Activated CD4-positive, alpha-beta T cell treated with anti-CD3 and anti-CD28 coated beads for 36 hours (primary cell): ENCODE measurements around the gene GTSF1L. TPM values are rescaled to one million over a fixed set of nuclear protein-coding genes. Genes with fewer than 3 reads are reported as not detected.

Experiments
- ATAC-seq: fragments of 200-7000 bp; cut with Tn5 transposase; one replicate; pipeline ENCODE4 v1.10.0; 2021; ENCODE audit warnings: mild to moderate bottlenecking, moderate library complexity
- CTCF ChIA-PET: fragments of 350-600 bp; sonication (Branson Sonifier 250); formaldehyde crosslinking; loops from one replicate; lab custom pipeline; 2021; ENCODE audit warnings: antibody characterized with exemption; lab: Charles Lee
- POLR2A ChIA-PET: fragments of 350-600 bp; sonication (Branson Sonifier 250); formaldehyde crosslinking; loops from one replicate; lab custom pipeline; 2021; ENCODE audit warnings: antibody characterized with exemption, inconsistent platforms; lab: Charles Lee
- DNase-seq: peaks from one replicate; pipeline ENCODE4 v3.0.0-alpha.2; 2020
- H3K27ac Mint-ChIP-seq: one replicate; pipeline ENCODE4 v1.8.0; 2021; ENCODE audit warnings: mixed read lengths
- H3K27me3 Mint-ChIP-seq: one replicate; pipeline ENCODE4 v1.8.0; 2021; ENCODE audit warnings: mixed read lengths
- H3K36me3 Mint-ChIP-seq: one replicate; pipeline ENCODE4 v1.8.0; 2021; ENCODE audit warnings: low read depth, mixed read lengths
- H3K4me1 Mint-ChIP-seq: one replicate; pipeline ENCODE4 v1.8.0; 2021; ENCODE audit warnings: mixed read lengths
- H3K4me3 Mint-ChIP-seq: one replicate; pipeline ENCODE4 v1.8.0; 2021; ENCODE audit warnings: mild to moderate bottlenecking, moderate library complexity, mixed read lengths
- H3K9me3 Mint-ChIP-seq: one replicate; pipeline ENCODE4 v1.8.0; 2021; ENCODE audit warnings: low read depth, mixed read lengths
- intact Hi-C, 2 experiments: fragments of 100-400 bp; cut with DNase I in 1 of 2; cut with micrococcal nuclease in 1 of 2; formaldehyde crosslinking; loops; one replicate each; pipeline versions ENCODE4 v1.14.2 to v1.15.1; 2022 to 2024; cut with DNase I, micrococcal nuclease
- total RNA-seq, 2 experiments: library from RNA; stranded (reverse); gene quantifications; one replicate each; pipeline ENCODE4 v1.2.3, GENCODE V29; 2021

GTSF1L gene
- total RNA-seq, 2 experiments from 2014 or later, result 0.23 TPM; not detected in 1

GRCh38 chr20:43746344-43747137 lies 19.7 kb upstream of the GTSF1L start:
- CTCF ChIA-PET, result interaction anchor here (0.6 kb wide), 1 partner anchor 40 kb away, joined by 3 read pairs; no protein-coding TSS in a partner anchor
- Mint-ChIP-seq H3K27ac (peak overlapping the region; percentile 22), H3K4me3 (no peak overlapping the region), H3K27me3 (peaks cover 4% of the 10 kb centered on the region), H3K36me3 (no peaks in the 10 kb centered on the region), H3K9me3 (peaks cover 3% of the 10 kb centered on the region), H3K4me1 (peaks cover 27% of the 10 kb centered on the region)
- no peak for ATAC-seq
- intact Hi-C loops, result no loop called here
- DNase-seq, result no peak
- POLR2A ChIA-PET, result no interaction called here

GRCh38 chr20:43744966-43745730 lies 18.3 kb upstream of the GTSF1L start:
- intact Hi-C loops, result no loop called here

GRCh38 chr20:43744151-43744611 lies 17.4 kb upstream of the GTSF1L start:
- CTCF ChIA-PET, result no interaction called here
- intact Hi-C loops, result no loop called here

More at GRCh38 chr20:43744966-43745730, 18.3 kb upstream of the GTSF1L start:
- ATAC-seq (no peak), DNase-seq (no peak)
- Mint-ChIP-seq H3K4me3 (no peak overlapping the region), H3K27me3 (peaks cover 4% of the 10 kb centered on the region), H3K9me3 (no peaks in the 10 kb centered on the region), H3K36me3 (no peaks in the 10 kb centered on the region), H3K27ac (no peak overlapping the region), H3K4me1 (peaks cover 15% of the 10 kb centered on the region)
- ChIA-PET CTCF (interaction anchor here (0.5 to 0.6 kb wide), 2 partner anchors 199 to 239 kb away, joined by 3 read pairs; no protein-coding TSS in a partner anchor), POLR2A (no interaction called here)

GRCh38 chr20:43740642-43741041 lies 13.8 kb upstream of the GTSF1L start:
- no peak for ATAC-seq
- Mint-ChIP-seq H3K36me3 (no peaks in the 10 kb centered on the region), H3K4me3 (no peak overlapping the region), H3K4me1 (peaks cover 17% of the 10 kb centered on the region), H3K27me3 (no peaks in the 10 kb centered on the region), H3K27ac (no peak overlapping the region), H3K9me3 (no peaks in the 10 kb centered on the region)
- ChIA-PET CTCF (no interaction called here), POLR2A (no interaction called here)
- intact Hi-C loops, result no loop called here
- DNase-seq, result no peak

More at GRCh38 chr20:43744151-43744611, 17.4 kb upstream of the GTSF1L start:
- peaks cover 4% of the 10 kb centered on the region for H3K27me3 Mint-ChIP-seq
- POLR2A ChIA-PET, result no interaction called here
- DNase-seq (peak; percentile 66), ATAC-seq (peak; percentile 84)
- H3K4me3 Mint-ChIP-seq, result no peak overlapping the region
- H3K27ac Mint-ChIP-seq, result no peak overlapping the region
- no peaks in the 10 kb centered on the region for H3K9me3 Mint-ChIP-seq
- H3K4me1 Mint-ChIP-seq, result peaks cover 12% of the 10 kb centered on the region
- H3K36me3 Mint-ChIP-seq, result no peaks in the 10 kb centered on the region

- POLR2A ChIA-PET, result no interaction called here
- Mint-ChIP-seq H3K27ac (no peak overlapping the region), H3K9me3 (no peaks in the 10 kb centered on the region), H3K27me3 (no peaks in the 10 kb centered on the region), H3K36me3 (no peaks in the 10 kb centered on the region), H3K4me3 (no peak overlapping the region), H3K4me1 (peaks cover 14% of the 10 kb centered on the region)
- no peak for DNase-seq
- CTCF ChIA-PET, result interaction anchor here (1.0 kb wide), 1 partner anchor 11 kb away, joined by 3 read pairs; no protein-coding TSS in a partner anchor
- no peak for ATAC-seq
- intact Hi-C loops, result no loop called here
Measured at GRCh38 chr20:43739148-43739749, 12.4 kb upstream of the GTSF1L start.

- no peaks in the 10 kb centered on the region for H3K36me3 Mint-ChIP-seq
- ChIA-PET POLR2A (interaction anchor here (0.6 kb wide), 1 partner anchor 89 kb away, joined by 3 read pairs; no protein-coding TSS in a partner anchor), CTCF (interaction anchor here (0.8 to 2.2 kb wide), 2 partner anchors 13 to 345 kb away, joined by 3 to 18 read pairs; no protein-coding TSS in a partner anchor)
- H3K27ac Mint-ChIP-seq, result no peak overlapping the region
- ATAC-seq (no peak), DNase-seq (no peak)
- no peaks in the 10 kb centered on the region for H3K27me3 Mint-ChIP-seq
- intact Hi-C loops, result no loop called here
- no peaks in the 10 kb centered on the region for H3K9me3 Mint-ChIP-seq
- H3K4me3 Mint-ChIP-seq, result no peak overlapping the region
- H3K4me1 Mint-ChIP-seq, result peaks cover 22% of the 10 kb centered on the region
Measured at GRCh38 chr20:43737925-43738324, 11.1 kb upstream of the GTSF1L start.

- no peaks in the 10 kb centered on the region for H3K36me3 Mint-ChIP-seq
- H3K4me3 Mint-ChIP-seq, result no peak overlapping the region
- peaks cover 27% of the 10 kb centered on the region for H3K4me1 Mint-ChIP-seq
- H3K27me3 Mint-ChIP-seq, result no peaks in the 10 kb centered on the region
- ATAC-seq (peak; percentile 94), DNase-seq (peak; percentile 75)
- ChIA-PET POLR2A (interaction anchor here (0.5 to 1.2 kb wide), 6 partner anchors 14 to 279 kb away, joined by 3 to 5 read pairs (median 4); partner anchors contain the start of gene SRSF6), CTCF (interaction anchor here (1.1 to 2.2 kb wide), 3 partner anchors 9 to 14 kb away, joined by 4 to 18 read pairs (median 5); no protein-coding TSS in a partner anchor)
- no peaks in the 10 kb centered on the region for H3K9me3 Mint-ChIP-seq
- intact Hi-C loops, result loop anchor here in 1 of 2 experiments (1.0 kb wide), 1 partner anchor 15 kb away; no protein-coding TSS in a partner anchor
- H3K27ac Mint-ChIP-seq, result peak overlapping the region; percentile 9
Measured at GRCh38 chr20:43736588-43737158, 9.9 kb upstream of the GTSF1L start.

GRCh38 chr20:43731927-43732326 lies 5.1 kb upstream of the GTSF1L start:
- no peak for DNase-seq
- ChIA-PET CTCF (no interaction called here), POLR2A (no interaction called here)
- Mint-ChIP-seq H3K36me3 (no peaks in the 10 kb centered on the region), H3K27me3 (no peaks in the 10 kb centered on the region), H3K4me3 (no peak overlapping the region), H3K27ac (no peak overlapping the region), H3K4me1 (peaks cover 39% of the 10 kb centered on the region), H3K9me3 (peaks cover 3% of the 10 kb centered on the region)
- intact Hi-C loops, result no loop called here
- no peak for ATAC-seq

- ChIA-PET POLR2A (no interaction called here), CTCF (interaction anchor here (0.7 kb wide), 1 partner anchor 343 kb away, joined by 3 read pairs; no protein-coding TSS in a partner anchor)
- no peaks in the 10 kb centered on the region for H3K36me3 Mint-ChIP-seq
- intact Hi-C loops, result no loop called here
- no peak for ATAC-seq
- DNase-seq, result no peak
- no peaks in the 10 kb centered on the region for H3K27me3 Mint-ChIP-seq
- H3K4me1 Mint-ChIP-seq, result peaks cover 35% of the 10 kb centered on the region
- H3K27ac Mint-ChIP-seq, result no peak overlapping the region
- peaks cover 3% of the 10 kb centered on the region for H3K9me3 Mint-ChIP-seq
- no peak overlapping the region for H3K4me3 Mint-ChIP-seq
Measured at GRCh38 chr20:43731469-43731868, 4.7 kb upstream of the GTSF1L start.

GRCh38 chr20:43728686-43729255 lies 2.0 kb upstream of the GTSF1L start:
- no peaks in the 10 kb centered on the region for H3K36me3 Mint-ChIP-seq
- H3K4me1 Mint-ChIP-seq, result peaks cover 34% of the 10 kb centered on the region
- H3K27me3 Mint-ChIP-seq, result no peaks in the 10 kb centered on the region
- DNase-seq (no peak), ATAC-seq (no peak)
- POLR2A ChIA-PET, result interaction anchor here (0.8 kb wide), 1 partner anchor 23 kb away, joined by 4 read pairs; no protein-coding TSS in a partner anchor
- no peak overlapping the region for H3K4me3 Mint-ChIP-seq
- CTCF ChIA-PET, result interaction anchor here (0.6 to 1.8 kb wide), 3 partner anchors 8 to 351 kb away, joined by 3 to 10 read pairs (median 5); no protein-coding TSS in a partner anchor
- peaks cover 3% of the 10 kb centered on the region for H3K9me3 Mint-ChIP-seq
- H3K27ac Mint-ChIP-seq, result no peak overlapping the region
- intact Hi-C loops, result no loop called here
